ENCODE data around the gene ANKRD30B.
"Not testable (repeated sequence)": the region's sequence is repeated elsewhere in the genome, so short reads cannot be mapped to it uniquely, and the experiment has no call there.

- not testable (repeated sequence) for TF ChIP-seq POLR2A, POLR2AphosphoS5 (IDR thresholded peaks at IDR 0.05)
These were observed 50.2 kb downstream of the ANKRD30B start for GRCh38 chr18:14797969-14798764.
